Head of caudate nucleus (tissue), 42 donors: ENCODE data around the gene CANT1.
A peak's percentile ranks its signal among the peaks of the same experiment; 100 is the strongest.

Experiments used
- DNase-seq, 42 donors: peaks; one replicate each; pipeline versions ENCODE4 v3.0.0 to v3.0.0-alpha.2; 2020 to 2021; ENCODE audit warnings: mixed read lengths in 7 of 42
- intact Hi-C: fragments of 100-400 bp; cut with DNase I; formaldehyde crosslinking; loops from one replicate; pipeline ENCODE4 v1.15.0; 2022

Gene CANT1

GRCh38 chr17:79009397-79010303 is at the start of gene CANT1:
CANT1 (minus strand) TSS chr17:79009764; CDS start chr17:78997622, 12,142 bp downstream.
- intact Hi-C loops, result no loop called here
- peak; percentile 45 to 94 (median 86) for DNase-seq

GRCh38 chr17:79057737-79058385 is 48.3 kb upstream of the CANT1 start:
- intact Hi-C loops, result no loop called here
- DNase-seq, result no peak

GRCh38 chr17:79055197-79055596 is 45.6 kb upstream of the CANT1 start:
- DNase-seq, result no peak
- intact Hi-C loops, result no loop called here

- peak in 1 of 42 donors; percentile 14 for DNase-seq
- intact Hi-C loops, result no loop called here
These were observed 44.8 kb upstream of the CANT1 start for GRCh38 chr17:79054200-79054960.

GRCh38 chr17:79053251-79053925 is 43.8 kb upstream of the CANT1 start:
- intact Hi-C loops, result no loop called here
- DNase-seq, result peak in 1 of 42 donors; percentile 9

- no peak for DNase-seq
- intact Hi-C loops, result no loop called here
These were observed 42.6 kb upstream of the CANT1 start for GRCh38 chr17:79052131-79052530.

GRCh38 chr17:79051306-79051705 is 41.7 kb upstream of the CANT1 start:
- intact Hi-C loops, result no loop called here
- DNase-seq, result peak in 1 of 42 donors; percentile 25

GRCh38 chr17:79050551-79050950 is 41.0 kb upstream of the CANT1 start:
- peak in 2 of 42 donors; percentile 5 to 13 for DNase-seq
- intact Hi-C loops, result no loop called here

GRCh38 chr17:79049821-79050220 is 40.3 kb upstream of the CANT1 start:
- DNase-seq, result peak in 2 of 42 donors; percentile 9
- intact Hi-C loops, result no loop called here

GRCh38 chr17:79048826-79049755 is 39.5 kb upstream of the CANT1 start:
- intact Hi-C loops, result no loop called here
- peak in 2 of 42 donors; percentile 5 to 13 for DNase-seq

GRCh38 chr17:79047923-79048825 is 38.6 kb upstream of the CANT1 start:
- peak in 1 of 42 donors; percentile 13 for DNase-seq

GRCh38 chr17:79047291-79047920 is 37.8 kb upstream of the CANT1 start:
- intact Hi-C loops, result no loop called here
- peak in 1 of 42 donors; percentile 14 for DNase-seq

More at GRCh38 chr17:79047923-79048825, 38.6 kb upstream of the CANT1 start:
- intact Hi-C loops, result no loop called here

GRCh38 chr17:79046916-79047280 is 37.3 kb upstream of the CANT1 start:
- intact Hi-C loops, result no loop called here
- DNase-seq, result peak in 1 of 42 donors; percentile 14

GRCh38 chr17:79046197-79046915 is 36.8 kb upstream of the CANT1 start:
- intact Hi-C loops, result no loop called here
- DNase-seq, result peak in 1 of 42 donors; percentile 18

GRCh38 chr17:79045842-79046196 is 36.3 kb upstream of the CANT1 start:
- intact Hi-C loops, result no loop called here
- DNase-seq, result peak; percentile 59 to 89 (median 77)
